Left cardiac atrium (tissue), 4 donors: ENCODE data around the gene CELSR1. TPM values are rescaled to one million over a fixed set of nuclear protein-coding genes. Genes with fewer than 3 reads are reported as not detected.

Experiments
- ATAC-seq, 2 donors: fragments of 200-7000 bp; cut with Tn5 transposase; one replicate each; pipeline ENCODE4 v1.9.1; 2020; ENCODE audit warnings: mild to moderate bottlenecking in 2 of 2, moderate library complexity in 2 of 2
- DNase-seq: peaks from one replicate; pipeline ENCODE4 v3.0.0-alpha.2; 2020
- intact Hi-C, 2 donors: fragments of 100-400 bp; cut with DNase I; formaldehyde crosslinking; loops; one replicate each; pipeline versions ENCODE4 v1.14.1 to v1.15.1; 2022 to 2023
- total RNA-seq, 2 donors: library from RNA; stranded (reverse); fragmentation: NEBNext Ultra II Directional; extraction: Animal tissue kit (Norgen Biotek cat#: 25700); gene quantifications; one replicate each; pipeline ENCODE4 v1.2.1, GENCODE V29; 2021
- donor health status: DM: no; HTN: yes; CAD: no.
- donor health status: DM: no; HTN: yes; CAD: no; lungs with severe emphysema.
- donor health status: DM: yes; HTN: yes; CAD: no.
- donor health status: Dilated cardiomyopathy.

CELSR1 gene
- total RNA-seq, 2 donors from 2014 or later, result 6.5 to 8.1 TPM

DNA sequence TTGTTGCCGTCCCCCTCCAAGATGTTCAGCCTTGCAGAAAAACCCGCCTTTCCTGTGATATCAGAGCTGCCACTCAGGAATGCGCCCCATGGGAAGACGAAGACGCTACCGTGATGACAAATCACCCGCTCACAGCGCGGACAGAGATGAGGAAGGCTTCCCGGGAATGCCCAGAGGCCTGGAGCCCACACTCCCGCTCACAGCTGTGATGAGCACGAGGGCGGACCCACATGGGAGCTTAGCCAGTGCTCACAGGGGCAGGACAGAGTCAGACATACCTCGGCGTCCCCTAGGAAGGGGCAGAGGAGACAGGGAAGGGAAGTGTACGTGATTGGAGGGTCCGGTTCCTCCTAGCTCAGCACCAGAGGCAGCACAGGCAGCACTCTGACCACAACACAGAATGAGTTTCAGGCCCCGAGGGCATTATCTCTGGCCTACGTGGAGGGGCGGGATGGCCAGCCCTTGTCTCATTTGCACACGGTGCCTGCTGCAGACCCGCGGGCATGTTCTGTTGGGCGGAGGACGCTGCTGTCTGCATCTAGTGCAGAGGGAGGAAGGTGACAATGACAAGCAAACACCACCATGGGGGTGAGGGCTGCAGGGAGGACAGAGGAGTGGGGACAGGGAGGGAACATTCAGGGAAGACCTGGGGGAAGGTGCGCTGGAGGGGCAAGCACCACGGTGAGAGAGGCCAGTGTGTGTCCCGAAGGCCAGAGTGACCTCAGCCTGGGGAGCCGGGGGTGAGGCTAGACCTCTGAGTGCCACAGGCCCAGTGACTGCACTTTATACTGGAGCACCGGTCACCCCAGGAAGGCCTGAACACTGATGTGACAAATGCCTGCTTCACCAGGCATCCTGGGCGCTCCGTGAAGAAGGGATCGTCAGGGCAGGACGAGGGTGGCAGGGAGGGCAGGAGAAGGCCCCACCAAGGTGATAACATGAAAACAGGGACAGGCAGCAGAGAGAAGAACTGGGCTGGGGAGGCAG, 79.6 kb downstream of the CELSR1 start:
- ATAC-seq (no peak), DNase-seq (no peak)
- intact Hi-C loops, result no loop called here

- DNase-seq, result no peak
Observed at GRCh38 chr22:46456818-46457163, 80.6 kb downstream of the CELSR1 start.

GRCh38 chr22:46455446-46455845, 82.0 kb downstream of the CELSR1 start:
- DNase-seq (no peak), ATAC-seq (no peak)
- intact Hi-C loops, result no loop called here

More at GRCh38 chr22:46456818-46457163, 80.6 kb downstream of the CELSR1 start:
- ATAC-seq, result no peak
- intact Hi-C loops, result no loop called here

DNA sequence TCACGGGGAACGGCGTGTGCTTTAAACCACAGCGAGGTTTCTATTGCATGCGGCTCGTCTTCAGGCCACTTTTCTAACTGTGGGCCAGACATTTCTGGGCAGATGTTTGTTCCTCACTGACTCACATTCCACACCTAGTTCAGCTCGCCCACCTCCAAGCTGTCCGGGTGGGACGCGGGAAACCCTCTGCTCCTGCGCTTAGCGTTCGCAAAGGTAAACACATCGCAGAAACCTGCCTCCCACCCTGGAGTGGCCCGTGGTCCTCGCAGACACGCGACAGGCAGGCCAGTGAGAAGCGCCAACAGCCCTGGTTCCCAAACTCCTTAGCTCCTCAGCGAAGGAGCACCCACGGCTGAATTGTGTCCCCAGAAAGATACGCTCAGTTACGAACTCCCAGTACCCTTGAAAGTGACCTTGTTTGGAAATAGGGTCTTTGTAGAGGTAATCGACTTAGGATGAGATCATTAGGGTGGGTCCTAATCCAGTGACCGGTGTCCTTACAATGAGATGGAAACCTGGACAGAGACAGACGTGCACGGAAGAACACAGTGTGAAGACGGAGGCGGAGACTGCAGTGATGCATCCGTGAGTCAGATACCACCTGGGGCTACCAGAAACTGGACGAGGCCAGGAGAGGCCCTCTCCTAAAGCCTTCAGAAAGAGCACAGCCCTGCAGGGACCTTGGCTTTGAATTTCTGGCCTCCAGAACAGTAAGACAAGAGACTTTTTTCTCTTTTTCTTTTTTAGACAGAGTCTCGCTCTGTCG, 82.7 kb downstream of the CELSR1 start:
- intact Hi-C loops, result no loop called here
- ATAC-seq, result no peak
- DNase-seq, result no peak

GRCh38 chr22:46453829-46454503, 83.5 kb downstream of the CELSR1 start:
- intact Hi-C loops, result no loop called here
- DNase-seq, result no peak
- no peak for ATAC-seq

DNA sequence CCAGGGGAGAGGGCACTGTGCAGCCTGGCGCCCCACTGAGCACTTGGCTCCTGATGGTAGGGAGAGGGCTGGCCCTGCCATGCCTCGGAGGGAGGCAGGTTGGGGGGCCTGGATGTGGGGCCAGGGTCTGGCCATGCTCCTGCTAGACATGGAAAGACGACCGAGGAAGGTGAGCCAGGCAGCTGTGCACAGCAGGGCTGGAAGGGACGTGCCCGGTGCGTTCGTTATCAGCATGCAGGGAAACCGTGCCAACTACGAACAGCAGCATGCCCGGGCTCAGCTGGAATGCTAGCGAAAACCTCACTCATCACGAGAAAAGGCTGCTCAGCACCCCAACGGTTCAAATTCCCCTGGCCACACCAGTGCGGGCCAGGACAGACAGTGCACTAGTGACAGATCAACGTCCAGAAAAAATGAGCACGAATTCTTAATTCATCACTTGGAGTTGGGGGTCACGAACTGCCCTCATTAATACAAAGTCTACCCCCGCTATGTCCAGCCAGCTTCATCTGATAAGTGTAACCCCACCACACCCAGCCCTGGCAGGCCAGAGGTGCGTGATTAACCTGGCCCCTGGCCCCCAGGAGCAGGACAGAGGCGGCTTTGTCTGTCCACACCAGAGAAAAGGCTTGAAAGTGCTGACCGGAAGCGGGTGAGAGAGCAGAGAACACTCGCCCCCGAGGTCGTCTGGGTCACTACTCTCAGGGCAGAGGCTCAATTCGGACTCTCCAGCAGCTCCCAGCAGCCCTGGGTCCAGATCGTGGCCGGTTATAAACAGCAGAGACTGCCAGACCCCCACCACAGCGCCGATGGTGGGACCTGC, 84.2 kb downstream of the CELSR1 start:
- peak; percentile 42 for DNase-seq

GRCh38 chr22:46452195-46453005, 85.0 kb downstream of the CELSR1 start:
- intact Hi-C loops, result no loop called here
- DNase-seq (no peak), ATAC-seq (peak; percentile 6 to 20)

More for the DNA sequence above, 84.2 kb downstream of the CELSR1 start:
- intact Hi-C loops, result no loop called here
- ATAC-seq, result peak; percentile 56 to 59

DNA sequence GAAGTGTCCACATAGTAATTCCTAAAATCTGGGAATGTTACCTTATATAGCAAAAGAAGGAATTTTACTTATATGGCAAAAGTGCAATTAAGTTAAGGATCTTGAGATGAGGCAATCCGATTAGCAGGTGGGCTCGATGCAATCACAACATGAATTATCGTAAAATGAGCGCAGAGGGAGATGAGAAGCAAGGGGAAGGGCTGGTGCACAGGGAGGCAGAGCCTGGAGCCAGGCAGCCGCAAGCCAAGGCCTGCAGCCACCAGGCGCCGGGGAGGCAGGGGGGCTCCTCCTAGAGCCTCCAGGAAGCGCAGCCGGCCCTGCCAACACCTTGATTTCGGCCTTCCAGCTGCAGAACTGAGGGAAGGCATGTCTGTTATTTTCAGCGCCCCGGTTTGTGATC, 85.7 kb downstream of the CELSR1 start:
- intact Hi-C loops, result no loop called here
- ATAC-seq (no peak), DNase-seq (no peak)

DNA sequence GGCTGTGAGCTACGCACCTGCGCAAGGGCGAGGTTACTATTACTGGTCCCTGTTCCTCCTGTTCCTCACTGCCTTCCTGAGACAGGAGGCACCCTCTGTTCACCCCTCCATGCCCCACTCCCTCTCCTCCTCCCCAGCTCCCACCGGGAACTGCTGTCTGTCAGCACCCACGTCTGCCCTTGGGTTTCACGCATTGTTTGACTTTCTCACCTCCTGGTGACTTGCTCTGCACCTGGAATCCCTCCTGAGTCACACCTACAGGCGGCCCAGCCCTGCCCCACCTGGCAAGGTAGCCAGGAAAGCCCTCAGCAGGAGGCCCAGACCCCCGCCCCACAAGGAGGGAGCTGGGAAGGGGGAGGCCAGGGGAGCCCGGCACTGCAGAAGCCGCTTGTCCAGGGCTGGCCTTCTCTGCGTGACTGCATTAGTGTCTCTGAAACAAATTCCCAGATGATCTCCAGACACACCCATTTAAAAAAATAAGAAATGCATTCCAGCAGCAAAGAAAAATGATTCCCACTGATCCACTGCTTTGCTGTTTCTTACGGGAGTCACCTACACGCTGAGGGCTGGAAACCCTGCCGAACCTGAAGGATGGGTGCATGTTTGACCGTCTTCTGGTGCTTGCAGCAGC, 86.4 kb downstream of the CELSR1 start:
- intact Hi-C loops, result no loop called here
- DNase-seq, result no peak
- no peak for ATAC-seq

- intact Hi-C loops, result no loop called here
- DNase-seq (no peak), ATAC-seq (no peak)
Observed at GRCh38 chr22:46449974-46450745, 87.3 kb downstream of the CELSR1 start.

DNA sequence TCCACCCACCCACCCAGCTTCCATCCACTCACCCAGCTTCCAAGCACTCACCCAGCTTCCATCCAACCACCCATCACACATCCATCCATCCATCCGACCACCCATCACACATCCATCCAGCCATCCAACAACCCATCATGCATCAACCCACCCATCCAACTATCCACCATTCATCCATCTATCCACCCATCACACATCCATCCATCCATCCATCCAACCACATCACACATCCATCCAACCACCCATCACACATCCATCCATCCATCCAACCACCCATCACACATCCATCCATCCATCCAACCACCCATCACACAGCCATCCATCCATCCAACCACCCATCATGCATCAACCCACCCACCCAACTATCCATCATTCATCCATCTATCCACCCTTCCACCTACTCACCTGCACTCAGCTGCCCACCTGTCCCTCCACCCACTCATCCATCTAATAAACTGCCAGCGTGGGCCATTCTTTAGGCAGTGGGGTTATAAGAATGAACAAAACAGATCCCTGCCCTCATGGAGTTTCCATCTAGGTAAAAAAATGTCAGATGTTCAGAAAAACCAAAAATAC, 88.2 kb downstream of the CELSR1 start:
- DNase-seq (no peak), ATAC-seq (no peak)
- intact Hi-C loops, result no loop called here

- no peak for DNase-seq
- intact Hi-C loops, result no loop called here
- ATAC-seq, result no peak
Observed at GRCh38 chr22:46448333-46448732, 89.1 kb downstream of the CELSR1 start.

DNA sequence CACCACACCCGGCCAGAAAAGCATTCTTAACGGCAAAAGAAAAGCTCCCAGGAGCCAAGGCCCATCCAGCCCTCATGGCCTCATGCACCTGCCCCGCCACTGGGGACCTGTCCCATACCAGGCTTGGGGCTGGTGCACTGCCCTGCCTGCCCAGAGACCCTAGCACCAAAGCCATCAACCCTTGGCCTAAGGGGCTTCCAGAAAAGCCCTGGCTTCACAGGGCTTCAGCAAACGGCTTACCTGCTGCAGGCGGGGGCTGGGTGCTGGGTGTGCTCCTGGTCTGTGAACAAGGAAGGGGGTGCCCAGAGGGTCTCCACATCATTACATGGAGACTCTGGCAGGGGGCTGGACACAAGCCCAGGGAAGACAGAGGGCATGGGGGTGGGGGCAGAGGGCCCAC, 89.5 kb downstream of the CELSR1 start:
- no peak for DNase-seq
- no peak for ATAC-seq
- intact Hi-C loops, result no loop called here

GRCh38 chr22:46446799-46447198, 90.6 kb downstream of the CELSR1 start:
- no peak for ATAC-seq

GRCh38 chr22:46445771-46446420, 91.5 kb downstream of the CELSR1 start:
- intact Hi-C loops, result no loop called here
- ATAC-seq (no peak), DNase-seq (no peak)

More at GRCh38 chr22:46446799-46447198, 90.6 kb downstream of the CELSR1 start:
- intact Hi-C loops, result no loop called here
- no peak for DNase-seq

DNA sequence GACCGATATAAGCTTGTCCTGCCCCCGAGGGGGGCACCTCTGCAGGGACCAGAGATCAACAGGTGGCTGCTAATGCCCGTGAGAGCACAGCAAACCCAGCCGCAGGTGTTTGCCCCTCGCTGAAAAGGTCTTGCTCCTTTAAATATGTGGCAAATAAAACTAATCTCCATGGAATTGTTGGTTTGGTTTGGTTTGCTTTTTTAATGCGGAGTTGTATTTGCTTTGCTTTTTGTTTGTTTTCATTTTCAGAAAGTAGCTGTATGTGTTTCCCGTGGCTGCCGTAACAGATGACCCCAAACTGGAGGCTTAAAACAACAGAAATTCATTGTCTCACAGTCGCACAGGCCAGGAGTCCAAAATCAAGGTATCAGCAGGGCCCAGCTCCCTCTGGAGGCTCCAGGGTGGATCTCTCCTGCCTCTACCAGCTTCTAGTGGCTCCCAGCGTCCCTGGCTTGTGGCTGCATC, 93.0 kb downstream of the CELSR1 start:
- ATAC-seq, result no peak
- DNase-seq, result no peak
- intact Hi-C loops, result no loop called here
